Measurements from ENCODE around the gene AIFM1. TPM values are rescaled to one million over a fixed set of nuclear protein-coding genes. Genes with fewer than 3 reads are reported as not detected.

AIFM1 gene
- total and polyA plus RNA-seq, 2 donors (not counting 3 experiments of a cell fraction or from before 2014, with no cell fraction given): 23.7 to 29.7 TPM

- CTCF ChIA-PET: interaction anchor here (1.0 to 2.5 kb wide), 2 partner anchors 99 to 118 kb away, joined by 3 to 10 read pairs; no protein-coding TSS in a partner anchor
- Histone ChIP-seq H3K4me3 (replicated peaks in 1 of 3; ENCODE audit: insufficient read depth in 1 of 3, low read depth in 1 of 3, low read length in 3 of 3) (no peak overlapping the region), H3K9me3 (replicated peaks; ENCODE audit: control insufficient read depth, insufficient read depth, low read length) (no peaks in the 10 kb centered on the region), H3K27me3 (ENCODE audit: control insufficient read depth in 2 of 2, insufficient read depth in 2 of 2, low read length in 2 of 2) (no peaks in the 10 kb centered on the region), H3K9me1 (replicated peaks; ENCODE audit: control insufficient read depth, extremely low read depth, insufficient read depth, low read length) (no peaks in the 10 kb centered on the region), H3K4me1 (ENCODE audit: control insufficient read depth, extremely low read depth, insufficient read depth, low read length) (peaks cover 2% of the 10 kb centered on the region), H3K36me3 (ENCODE audit: control insufficient read depth in 2 of 2, extremely low read depth in 1 of 2, insufficient read depth in 2 of 2, low read length in 2 of 2) (no peaks in the 10 kb centered on the region), H3K9ac (replicated peaks; ENCODE audit: extremely low read depth, insufficient read depth, low read length) (no peak overlapping the region), H4K20me1 (replicated peaks; ENCODE audit: control insufficient read depth, extremely low read depth, insufficient read depth, low read length) (no peaks in the 10 kb centered on the region), H3K79me2 (ENCODE audit: control insufficient read depth, insufficient read depth, low read length) (no peaks in the 10 kb centered on the region), H3K27ac (ENCODE audit: insufficient read depth, low read depth, low read length) (no peak overlapping the region), H3K4me2 (ENCODE audit: insufficient read depth, low read length) (no peak overlapping the region), H2AFZ (ENCODE audit: low read depth, low read length) (no peak overlapping the region)
- intact Hi-C loops (cut with micrococcal nuclease) (no loop called here), dilution Hi-C loops (cut with MboI; ENCODE audit: extremely low pct_ligation_motif_present, low sequenced_read_pairs) (no loop called here)
- POLR2A ChIA-PET: no interaction called here
- no TSS peak for BruUV-seq (replicated peaks)
- TF ChIP-seq GATA2 (IDR thresholded peaks at IDR 0.05; ENCODE audit: insufficient read depth, insufficient read length, low read depth, low read length) (no peak), MYC (IDR thresholded peaks at IDR 0.05; ENCODE audit: low read depth, low read length) (no peak), CTCF (IDR thresholded peaks at IDR 0.05; ENCODE audit: extremely low read depth in 1 of 2, insufficient read depth in 1 of 2, low read depth in 1 of 2, low read length in 2 of 2) (no peak), MAX (IDR thresholded peaks at IDR 0.05; ENCODE audit: insufficient read depth, insufficient read length) (no peak), JUN (IDR thresholded peaks at IDR 0.05; ENCODE audit: borderline replicate concordance, insufficient read depth, insufficient read length, low read depth) (no peak), EZH2 (IDR thresholded peaks at IDR 0.05; ENCODE audit: borderline replicate concordance, low read depth, low read length, severe bottlenecking) (no peak), POLR2A (IDR thresholded peaks at IDR 0.05; ENCODE audit: low read depth, low read length) (no peak), POLR2AphosphoS5 (IDR thresholded peaks at IDR 0.05; ENCODE audit: insufficient read depth, low read depth, low read length) (no peak), FOS (IDR thresholded peaks at IDR 0.05; ENCODE audit: borderline replicate concordance, insufficient read depth, low read length) (no peak)
- DNase-seq (ENCODE audit: low read depth, low spot score) (no peak), FAIRE-seq (no peak)
Observed at GRCh38 chrX:130179170-130179569, 13.5 kb upstream of the AIFM1 start.

Data from endothelial cell of umbilical vein (primary cell).